NCI-H1417 (cell line): Measurements from ENCODE around the gene CCDC61.
A peak's percentile ranks its signal among the peaks of the same experiment; 100 is the strongest.

Source experiments
- DNase-seq, 3 experiments: peaks; one replicate each; lab custom pipeline; 2025; lab: John Stamatoyannopoulos, UW

CCDC61 gene

DNA sequence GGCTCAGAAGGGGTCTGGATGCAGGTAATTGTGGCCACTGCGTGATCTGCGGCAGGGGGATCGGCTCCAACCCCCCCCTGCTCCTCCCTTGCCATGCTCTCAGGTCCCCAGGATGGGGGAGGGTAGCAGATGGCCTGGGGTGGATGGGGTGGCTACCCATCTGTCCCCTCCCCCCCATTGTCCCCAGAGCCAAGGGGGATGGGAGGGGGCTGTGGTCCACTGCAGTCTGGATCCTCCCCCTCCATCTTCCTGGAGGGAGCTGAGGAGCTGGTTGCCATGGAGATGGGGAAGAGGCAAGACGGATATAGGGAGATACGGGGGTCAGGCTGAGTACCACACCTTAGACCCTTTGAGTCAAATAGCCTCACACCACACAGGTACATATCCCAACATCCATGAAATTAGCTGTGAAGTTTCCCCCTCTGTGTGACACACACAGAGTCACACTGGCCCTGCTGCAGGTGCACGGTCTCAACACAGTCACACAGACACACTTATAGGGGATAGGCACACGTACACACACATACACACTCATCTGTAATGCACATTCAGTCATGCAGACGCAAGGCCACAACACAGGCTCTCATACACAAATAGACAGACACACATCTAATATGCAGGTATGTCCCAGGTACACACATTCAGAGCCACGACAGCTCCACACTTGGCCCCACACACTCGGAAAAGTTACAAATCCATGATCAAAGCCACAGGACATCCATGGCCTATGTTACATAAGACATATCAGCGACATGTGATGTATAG lies 19.8 kb upstream of the CCDC61 start:
- peak in 2 of 3 experiments; percentile 10 to 65 for DNase-seq

DNA sequence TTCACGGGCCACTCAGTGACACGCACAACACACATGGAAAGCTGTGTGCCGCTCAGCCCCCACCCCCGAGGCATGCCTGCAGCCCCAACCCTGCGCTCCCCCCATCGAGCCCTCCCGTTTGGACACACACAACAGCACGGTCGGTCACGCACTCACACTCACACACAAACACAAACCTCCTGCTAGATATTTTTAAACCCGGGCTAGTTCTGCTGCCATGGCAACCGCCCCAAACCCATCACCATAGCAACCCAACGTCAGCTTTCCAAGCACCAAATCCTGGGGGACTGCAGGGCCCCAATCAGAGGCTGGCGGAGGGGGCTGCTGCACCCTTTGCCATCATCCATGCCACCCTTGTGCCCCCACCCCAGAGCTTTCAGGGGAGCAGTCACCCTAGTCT lies 19.1 kb upstream of the CCDC61 start:
- DNase-seq = peak in 2 of 3 experiments; percentile 31 to 61

DNA sequence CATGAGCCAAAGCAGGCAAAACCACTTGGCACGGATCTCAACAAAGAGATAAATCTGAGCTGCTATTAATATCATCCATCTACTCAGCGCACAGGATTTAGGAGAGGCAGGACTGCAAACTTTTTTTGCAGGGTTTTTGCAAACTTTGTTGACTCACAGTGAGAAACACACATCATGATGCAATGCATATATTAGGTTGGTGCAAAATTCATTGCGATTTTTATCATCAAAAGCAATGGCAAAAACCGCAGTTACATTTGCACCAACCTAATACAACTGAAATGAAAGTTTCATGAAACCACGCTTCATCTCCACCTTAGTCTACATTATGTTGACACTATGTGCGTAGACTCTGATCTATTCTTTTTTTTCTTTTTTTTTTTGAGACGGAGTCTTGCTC lies 17.1 kb upstream of the CCDC61 start:
- no peak for DNase-seq

DNA sequence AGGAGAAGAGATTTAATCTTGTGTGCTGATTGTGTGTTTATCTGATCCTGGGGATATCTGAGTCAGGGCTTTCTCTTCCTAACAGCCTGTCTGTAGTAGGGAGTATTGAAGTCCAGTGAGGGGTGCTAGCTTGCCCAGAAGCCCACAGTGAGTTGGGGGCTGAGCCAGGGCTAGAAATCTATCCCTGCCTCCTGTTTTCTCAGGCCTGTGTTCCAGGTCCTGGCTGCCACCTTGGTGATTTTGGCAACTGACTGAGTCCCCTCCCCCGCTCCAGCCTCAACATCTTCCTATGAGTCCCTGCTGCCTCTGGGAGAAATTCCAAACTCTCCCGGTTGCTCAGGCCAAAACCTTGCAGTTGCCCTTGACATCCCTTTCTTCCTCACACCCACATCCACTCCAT lies 13.9 kb upstream of the CCDC61 start:
- DNase-seq = no peak

DNA sequence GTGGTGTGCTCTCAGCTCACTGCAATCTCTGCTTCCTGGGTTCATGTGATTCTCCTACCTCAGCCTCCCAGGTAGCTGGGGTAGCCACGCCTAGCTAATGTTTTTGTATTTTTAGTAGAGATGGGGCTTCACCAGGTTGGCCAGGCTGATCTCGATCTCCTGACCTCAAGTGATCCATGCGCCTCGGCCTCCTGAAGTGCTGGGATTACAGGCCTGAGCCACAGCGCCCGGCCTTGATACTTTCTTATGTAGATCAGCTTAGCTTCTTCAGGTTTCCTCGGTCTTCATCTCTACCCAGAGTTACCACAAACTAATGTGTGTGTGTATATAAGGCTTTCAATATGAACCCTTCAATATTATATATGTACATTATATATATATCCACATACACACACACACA lies 9.9 kb upstream of the CCDC61 start:
- no peak for DNase-seq

DNA sequence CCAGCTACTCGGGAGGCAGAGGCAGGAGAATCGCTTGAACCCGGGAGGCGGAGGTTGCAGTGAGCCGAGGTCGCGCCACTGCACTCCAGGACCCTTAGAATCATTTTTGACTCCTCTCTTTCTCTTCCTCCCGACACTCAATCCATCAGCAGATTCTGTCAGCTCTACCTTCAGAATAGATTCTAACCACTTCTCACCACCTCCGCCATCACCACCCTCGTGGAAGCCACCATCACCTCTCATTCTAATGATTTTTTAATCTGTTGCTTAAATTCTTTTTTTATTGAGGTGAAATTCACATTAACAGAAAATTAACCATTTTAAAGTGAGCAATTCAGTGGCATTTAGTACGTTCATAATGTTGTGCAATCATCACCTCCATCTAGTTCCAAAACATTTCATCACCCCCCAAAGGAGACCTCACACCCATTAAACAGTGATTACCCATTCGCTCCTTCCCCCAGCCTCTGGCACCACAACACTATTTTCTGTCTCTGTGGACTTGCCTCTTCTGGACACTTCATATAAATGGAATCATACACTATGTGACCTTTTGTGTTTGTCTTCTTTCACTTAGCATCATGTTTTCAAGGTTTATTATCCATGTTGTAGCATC lies 5.0 kb upstream of the CCDC61 start:
- no peak for DNase-seq

DNA sequence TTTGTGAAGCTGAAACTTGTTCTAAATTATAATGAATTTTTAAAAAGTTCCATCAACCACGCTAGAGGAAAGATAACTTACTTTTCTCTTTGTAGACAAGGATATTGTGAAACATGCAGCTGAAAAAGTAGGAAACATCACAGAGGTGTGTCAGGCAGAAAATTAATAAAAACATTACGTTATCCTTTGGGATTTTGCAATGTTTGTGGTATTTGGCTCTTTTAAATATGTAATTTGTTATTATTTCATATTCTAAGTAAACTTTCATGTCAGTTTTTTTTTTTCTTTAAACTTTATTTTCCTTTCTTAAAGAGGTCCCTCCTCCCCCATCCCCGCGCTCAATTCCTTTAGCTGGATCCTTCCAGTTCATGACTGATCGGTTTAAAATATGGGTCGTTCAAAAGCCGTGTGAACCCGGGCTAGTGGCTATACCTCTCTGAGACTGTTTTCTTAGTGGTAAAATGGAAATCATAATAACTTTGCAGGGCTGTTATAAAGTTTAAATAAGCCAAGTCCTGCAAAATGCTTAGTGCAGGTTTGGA lies 740 bp upstream of the CCDC61 start:
- no peak for DNase-seq

DNA sequence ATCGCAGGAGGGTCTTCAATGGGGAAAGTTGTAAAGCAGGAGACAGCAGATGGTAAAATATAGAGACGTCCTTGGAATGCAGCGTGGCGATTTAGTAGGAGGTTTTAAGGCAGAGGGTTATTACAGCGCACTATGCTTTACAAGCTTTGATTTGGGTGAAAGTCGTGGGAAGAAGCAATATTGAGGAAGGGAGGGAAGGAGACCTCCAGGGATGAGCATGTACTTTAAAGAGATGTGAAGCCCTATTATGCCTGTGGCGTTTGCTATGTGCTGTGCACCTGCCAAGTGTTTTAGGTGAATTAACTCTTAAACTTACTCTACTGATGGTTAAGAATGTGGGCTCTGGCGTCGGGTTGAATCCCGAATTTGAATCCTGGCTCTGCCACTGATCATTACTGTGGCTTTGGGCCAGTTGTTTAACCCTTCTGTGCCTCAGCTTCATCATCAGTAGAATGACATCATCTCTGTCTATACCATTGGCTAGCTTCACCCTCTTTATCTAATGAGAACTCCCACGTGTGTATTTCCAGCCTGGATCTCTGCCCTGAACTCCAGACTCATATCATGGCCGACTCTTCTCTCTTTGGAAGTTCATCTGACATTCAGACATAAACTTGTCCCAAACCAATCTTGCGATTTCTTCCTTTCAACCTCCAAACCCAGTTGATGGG lies 583 bp downstream of the CCDC61 start:
- DNase-seq = no peak

DNA sequence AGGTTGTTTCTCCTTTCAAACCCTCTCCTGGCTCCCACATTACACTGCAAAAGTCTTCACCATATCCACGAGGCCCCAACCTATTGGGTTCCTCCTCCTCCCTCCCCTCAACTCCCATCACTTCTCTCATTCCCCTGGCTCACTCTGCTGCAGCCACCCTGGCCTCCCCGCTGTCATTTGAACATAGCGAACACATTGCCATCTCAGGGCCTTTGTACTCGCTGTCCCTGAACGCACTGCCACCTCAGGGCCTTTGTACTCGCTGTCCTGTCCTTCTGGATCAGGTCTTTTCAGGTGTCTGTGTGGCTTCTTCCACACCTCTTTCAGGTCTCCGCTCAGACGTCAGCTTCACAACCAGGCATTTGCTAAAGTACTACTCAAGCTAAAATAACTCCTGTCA lies 1.7 kb downstream of the CCDC61 start:
- no peak for DNase-seq

DNA sequence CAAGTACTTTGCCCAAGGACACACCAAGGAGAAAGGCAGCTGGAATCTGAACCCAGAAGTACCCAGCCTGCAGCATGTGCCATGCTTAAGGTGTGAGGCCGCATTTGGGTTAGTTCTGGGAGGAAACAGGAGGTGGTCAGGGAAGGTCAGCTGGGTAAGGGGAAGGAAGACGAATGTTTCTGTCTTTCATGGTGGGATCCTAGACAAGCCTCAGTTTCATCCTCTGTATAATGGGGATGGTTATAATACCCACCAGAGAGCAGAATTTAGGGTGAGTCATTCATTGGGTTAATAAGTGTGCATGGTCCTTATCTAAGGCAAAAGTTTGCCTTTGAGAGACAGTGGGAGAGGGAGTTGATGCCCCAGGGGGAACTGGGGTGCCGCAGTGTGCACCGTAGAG lies 3.6 kb downstream of the CCDC61 start:
- no peak for DNase-seq

DNA sequence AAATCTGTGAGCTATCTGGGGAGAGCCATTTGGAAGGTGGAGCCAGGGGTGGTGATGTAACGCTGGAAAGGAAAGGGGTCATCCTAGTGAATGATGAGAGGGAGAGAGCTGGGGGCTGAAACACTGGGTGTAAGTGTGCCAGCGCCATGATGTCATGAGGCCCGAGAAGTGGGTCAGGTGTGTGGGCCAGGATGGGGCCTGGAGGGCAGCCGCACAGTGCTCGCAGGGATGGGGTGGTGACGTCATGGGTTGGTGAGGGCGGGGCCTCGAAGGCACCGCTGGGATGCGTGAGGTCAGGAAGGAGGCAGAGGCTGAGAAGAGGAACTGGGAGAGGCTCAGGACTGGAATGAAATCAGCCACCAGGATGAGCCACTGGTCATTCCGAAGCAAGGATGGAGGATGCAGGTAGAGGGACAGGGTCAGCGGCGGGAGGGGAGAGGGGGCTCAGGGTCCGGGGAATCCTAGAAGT lies 4.4 kb downstream of the CCDC61 start:
- no peak for DNase-seq

DNA sequence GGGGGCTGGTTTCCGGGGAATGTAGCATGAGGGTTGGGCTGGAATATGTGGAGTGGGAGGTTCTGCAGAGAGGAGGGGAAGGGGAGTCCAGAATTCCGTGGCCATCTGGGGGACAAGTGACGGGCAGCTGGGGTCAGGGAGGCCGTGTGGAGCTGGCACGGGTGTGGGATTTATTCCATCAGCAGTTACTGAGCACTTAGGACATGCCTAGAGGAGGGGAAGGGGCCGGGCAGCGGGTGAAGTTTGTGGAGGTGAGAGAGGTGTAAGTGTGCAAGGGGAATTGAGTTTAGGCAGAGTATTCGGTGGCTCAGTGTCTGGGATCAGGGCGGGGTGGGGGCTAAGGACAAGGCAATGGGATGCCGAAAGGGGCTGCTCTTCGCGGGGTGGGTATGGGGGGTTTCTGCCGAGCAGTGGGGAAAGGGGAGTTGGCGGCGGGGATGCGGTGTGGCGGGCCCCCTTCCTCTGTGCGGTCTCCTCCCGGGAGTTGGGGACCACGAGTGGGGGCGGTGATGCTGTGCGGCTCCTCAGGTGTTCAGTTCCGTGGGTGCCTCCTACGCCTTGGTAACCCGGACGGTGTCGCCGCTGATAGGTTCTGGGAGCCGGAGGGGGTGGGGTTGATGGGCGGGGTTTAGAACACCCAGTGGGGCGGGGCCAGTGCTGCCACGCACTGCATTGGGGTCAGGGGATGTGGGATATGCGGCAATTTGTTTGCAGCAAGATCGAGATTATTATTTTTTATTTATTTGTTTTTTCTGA lies 5.4 kb downstream of the CCDC61 start:
- DNase-seq = peak in 2 of 3 experiments; percentile 30 to 50

DNA sequence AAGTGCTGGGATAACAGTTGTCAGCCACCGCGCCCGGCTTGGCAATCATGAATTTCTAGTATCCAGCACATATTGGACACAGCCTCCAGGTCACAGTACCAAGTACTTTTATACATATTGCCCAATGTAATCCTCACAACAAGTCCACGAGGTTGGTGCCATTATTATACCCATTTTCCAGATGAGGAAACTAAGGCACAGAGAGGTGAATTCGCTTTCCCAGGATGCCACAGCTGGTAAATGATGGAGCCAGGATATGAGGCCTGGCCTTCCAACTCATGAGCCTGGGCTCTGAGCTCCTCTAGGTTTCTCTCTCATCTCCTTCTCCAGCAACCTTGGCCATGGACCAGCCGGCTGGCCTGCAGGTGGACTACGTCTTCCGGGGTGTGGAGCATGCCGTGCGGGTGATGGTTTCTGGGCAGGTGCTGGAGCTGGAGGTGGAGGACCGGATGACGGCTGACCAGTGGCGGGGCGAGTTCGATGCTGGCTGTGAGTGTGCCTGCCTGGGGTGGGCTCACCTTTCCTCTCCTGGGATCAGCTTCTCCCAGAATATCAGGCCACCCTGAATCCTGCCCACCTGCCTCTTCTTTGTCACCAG lies 7.5 kb downstream of the CCDC61 start:
- no peak for DNase-seq

DNA sequence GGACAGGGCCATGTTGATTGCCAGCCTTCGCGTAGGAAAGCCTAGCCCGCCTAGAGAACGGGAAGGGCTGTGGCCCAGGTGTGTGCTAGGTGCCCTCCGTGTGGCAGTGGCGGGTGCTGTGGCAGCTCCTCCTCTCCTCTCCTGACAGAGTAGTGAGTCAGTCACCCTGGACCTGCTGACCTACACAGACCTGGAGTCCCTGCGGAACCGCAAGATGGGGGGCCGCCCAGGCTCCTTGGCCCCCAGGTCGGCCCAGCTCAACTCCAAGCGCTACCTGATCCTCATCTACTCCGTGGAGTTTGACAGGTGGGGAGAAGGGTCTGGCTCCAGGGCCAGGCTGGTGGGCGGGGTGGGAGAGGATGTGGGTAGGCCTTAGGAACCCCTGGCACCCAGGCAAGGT lies 11.1 kb downstream of the CCDC61 start:
- DNase-seq = no peak

DNA sequence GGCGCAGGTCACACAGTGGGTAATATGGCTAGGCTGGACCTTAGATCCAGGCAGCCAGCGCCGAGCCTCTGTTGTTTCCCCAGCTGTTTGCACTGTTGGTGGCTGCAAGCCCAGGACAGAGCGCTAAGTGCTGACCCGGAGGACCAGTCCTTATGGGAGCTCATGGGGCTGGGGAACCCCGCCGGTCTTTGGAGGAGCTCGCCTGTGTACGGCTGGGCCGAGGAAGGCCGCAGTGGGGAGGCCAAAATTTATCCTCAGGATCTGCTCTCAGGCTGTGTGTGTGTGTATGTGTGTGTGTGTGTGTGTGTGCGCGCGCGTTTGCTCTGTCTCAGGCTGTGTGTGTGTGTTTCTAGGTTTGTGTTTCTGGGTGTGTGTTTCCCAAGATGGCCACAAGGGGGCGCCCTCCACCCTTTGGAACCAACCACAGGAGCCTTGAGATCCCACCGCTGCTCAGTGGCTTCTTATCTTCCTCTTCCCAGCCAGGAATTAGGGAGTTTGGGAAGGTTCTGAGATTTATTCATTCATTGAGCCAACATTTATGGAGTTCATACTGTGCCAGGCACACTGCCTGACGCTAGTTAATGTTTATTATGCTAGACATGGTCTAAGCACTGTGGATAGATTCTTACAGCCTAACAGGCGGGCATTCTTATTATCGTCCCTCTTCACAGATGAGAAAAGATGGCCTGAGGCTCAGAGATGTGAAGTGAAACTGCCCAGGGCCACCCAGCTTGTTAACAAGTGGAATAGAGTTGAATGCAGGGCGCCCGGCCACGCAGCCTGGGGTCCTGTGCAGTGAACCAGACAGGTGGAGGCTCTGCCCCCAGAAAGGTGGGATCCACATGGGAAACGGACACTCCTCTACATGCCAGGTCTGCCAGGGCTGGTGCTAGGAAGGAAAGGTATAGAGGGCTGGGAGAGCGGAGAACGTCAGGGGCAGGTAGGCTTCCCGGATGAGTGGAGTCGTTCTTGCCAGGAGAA lies 14.6 kb downstream of the CCDC61 start:
- DNase-seq = peak; percentile 57 to 81 (median 63)

DNA sequence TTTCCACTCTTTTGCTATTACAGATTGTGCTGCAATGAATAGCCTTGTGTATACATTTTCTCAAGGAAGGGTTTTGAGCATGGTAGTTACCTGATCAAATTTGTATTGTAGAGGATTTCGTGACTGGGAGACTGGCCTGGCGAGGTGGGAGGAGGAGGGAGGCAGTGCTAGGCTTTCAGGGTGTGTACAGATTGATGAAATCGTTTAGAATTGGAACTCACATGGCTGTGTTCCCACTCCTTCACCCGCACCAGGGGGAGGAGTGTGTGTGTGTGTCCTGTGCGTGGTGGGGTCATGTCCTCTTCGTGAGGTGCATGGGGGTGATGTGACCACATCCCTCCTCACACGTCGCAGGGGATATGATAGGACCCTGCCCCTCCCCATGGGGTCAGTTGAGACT lies 19.3 kb downstream of the CCDC61 start:
- peak in 2 of 3 experiments; percentile 60 to 62 for DNase-seq

DNA sequence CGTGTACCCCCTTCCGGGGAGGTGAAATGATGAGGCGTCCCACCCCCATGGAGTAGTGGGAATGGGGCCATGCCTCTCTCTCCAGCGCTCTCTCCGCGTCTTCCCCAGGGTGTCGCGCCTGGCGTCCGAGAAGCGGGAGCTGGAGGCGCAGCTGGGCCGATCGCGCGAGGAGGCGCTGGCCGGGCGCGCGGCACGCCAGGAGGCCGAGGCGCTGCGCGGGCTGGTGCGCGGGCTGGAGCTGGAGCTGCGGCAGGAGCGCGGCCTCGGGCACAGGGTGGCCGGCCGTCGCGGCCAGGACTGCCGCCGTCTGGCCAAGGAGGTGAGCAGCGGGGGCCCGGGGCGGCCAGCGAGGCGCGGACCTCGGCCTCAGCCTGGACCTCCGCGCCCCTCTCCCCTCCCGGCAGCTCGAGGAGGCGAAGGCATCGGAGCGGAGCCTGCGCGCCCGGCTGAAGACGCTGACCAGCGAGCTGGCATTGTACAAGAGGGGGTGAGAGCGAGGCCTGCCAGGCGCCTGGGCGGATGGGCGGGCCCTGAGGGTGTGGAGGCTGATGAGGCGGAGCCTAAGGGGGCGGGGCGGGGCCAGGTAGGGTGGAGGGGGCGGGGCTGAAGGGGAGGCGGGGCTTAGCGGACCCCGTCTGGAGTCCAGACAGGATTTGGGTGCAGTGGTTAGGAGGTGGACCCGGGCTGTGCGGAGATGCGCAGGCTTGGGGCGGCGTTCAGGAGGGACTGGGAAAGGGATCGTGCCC lies 19.8 kb downstream of the CCDC61 start:
- DNase-seq = peak; percentile 90 to 92 (median 92)

DNA sequence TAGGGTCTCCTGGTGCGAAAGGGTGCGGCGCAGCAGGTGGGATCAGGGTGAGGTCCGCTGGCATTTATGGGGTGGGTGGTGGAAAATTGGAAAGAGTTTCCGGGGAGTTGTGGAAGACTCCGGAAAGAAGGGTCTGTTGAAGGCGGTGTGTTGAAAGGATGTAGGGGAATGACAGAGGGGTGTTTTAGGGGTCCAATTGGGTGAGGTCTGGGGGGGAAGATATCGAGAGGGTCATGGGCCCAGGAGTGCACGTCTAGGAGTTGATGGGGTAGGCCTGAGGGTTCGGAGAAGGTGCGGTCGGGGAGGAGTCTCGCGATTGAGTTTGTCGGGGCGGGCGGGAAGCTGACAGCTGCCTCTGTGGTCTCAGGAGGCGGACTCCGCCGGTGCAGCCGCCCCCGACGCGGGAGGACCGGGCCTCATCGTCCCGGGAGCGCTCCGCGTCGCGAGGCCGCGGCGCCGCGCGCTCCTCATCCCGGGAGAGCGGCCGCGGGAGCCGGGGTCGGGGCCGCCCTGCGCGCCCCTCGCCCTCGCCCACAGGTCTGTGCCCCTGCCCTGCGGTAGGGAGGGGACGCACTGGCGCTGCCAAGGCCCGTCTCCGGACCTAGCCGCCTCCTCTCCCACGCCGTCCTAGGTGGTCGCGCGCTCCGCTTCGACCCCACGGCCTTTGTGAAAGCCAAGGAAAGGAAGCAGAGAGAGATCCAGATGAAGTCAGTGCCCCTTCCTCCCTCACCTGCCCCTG lies 20.6 kb downstream of the CCDC61 start:
- peak in 1 of 3 experiments; percentile 42 for DNase-seq
